Kidney (tissue), 14 donors: ENCODE measurements around the gene TMEM44. TPM values are rescaled to one million over a fixed set of nuclear protein-coding genes. Genes with fewer than 3 reads are reported as not detected.

ENCODE experiments used
- DNase-seq, 5 donors: peaks; one replicate each; pipeline ENCODE4 v3.0.0-alpha.2; 2013 to 2020
- FAIRE-seq: peaks from 2 replicates; lab custom pipeline; 2012; peaks lifted over from hg19 to GRCh38; lab: Jason Lieb, UNC
- H3K27ac ChIP-seq, 2 donors: one replicate each; pipeline ENCODE4 v1.7.0; 2013; ENCODE audit warnings: low read depth in 2 of 2, low read length in 2 of 2, inconsistent platforms in 1 of 2
- H3K27me3 ChIP-seq: one replicate; pipeline ENCODE4 v1.7.1; 2013; ENCODE audit warnings: low read length, inconsistent platforms; ENCODE audit not compliant: control insufficient read depth, insufficient read depth
- H3K36me3 ChIP-seq, 3 donors: one replicate each; pipeline versions ENCODE4 v1.7.0 to v1.7.1; 2013; ENCODE audit warnings: low read length in 3 of 3, control low read depth in 1 of 3, inconsistent platforms in 1 of 3; ENCODE audit not compliant: insufficient read depth in 3 of 3, control insufficient read depth in 2 of 3
- H3K4me1 ChIP-seq, 3 donors: one replicate each; pipeline versions ENCODE4 v1.7.0 to v1.7.1; 2013; ENCODE audit warnings: low read length in 3 of 3, inconsistent platforms in 1 of 3, low read depth in 1 of 3; ENCODE audit not compliant: control insufficient read depth in 2 of 3, insufficient read depth in 2 of 3
- H3K4me3 ChIP-seq, 3 donors: one replicate each; pipeline versions ENCODE4 v1.7.0 to v1.8.1; 2013; ENCODE audit warnings: low read length in 3 of 3, control low read depth in 1 of 3, inconsistent platforms in 1 of 3
- H3K9ac ChIP-seq, 3 donors: one replicate each; pipeline versions ENCODE4 v1.7.0 to v1.7.1; 2013; ENCODE audit warnings: low read length in 3 of 3, control low read depth in 1 of 3, inconsistent platforms in 1 of 3
- H3K9me3 ChIP-seq, 3 donors: one replicate each; pipeline versions ENCODE4 v1.7.0 to v1.7.1; 2013; ENCODE audit warnings: low read length in 3 of 3, control low read depth in 1 of 3, inconsistent platforms in 1 of 3; ENCODE audit not compliant: control insufficient read depth in 2 of 3, insufficient read depth in 1 of 3
- intact Hi-C: fragments of 100-400 bp; cut with DNase I; formaldehyde crosslinking; loops from one replicate; pipeline ENCODE4 v1.11.1; 2022
- polyA plus RNA-seq: library from polyadenylated mRNA; stranded (reverse); fragments of 350-450 nt; fragmentation: Illumina TruSeq; extraction: RNeasy Lipid Tissue Mini Kit (QIAGEN cat#74804); gene quantifications from one replicate; pipeline ENCODE4 v1.2.3, GENCODE V29; 2014; ENCODE audit warnings: low read depth, low replicate concordance; ENCODE audit not compliant: insufficient read depth
- total RNA-seq: library from RNA; stranded (reverse); fragmentation: NEBNext Ultra II Directional; extraction: Animal tissue kit (Norgen Biotek cat#: 25700); gene quantifications from one replicate; pipeline ENCODE4 v1.2.1, GENCODE V29; 2021
- TF ChIP-seq, protein P1 (sequence below): IDR thresholded peaks from 3 replicates; pipeline ENCODE4 v1.5.1; 2012; ENCODE audit warnings: mild to moderate bottlenecking, moderate library complexity, borderline replicate concordance; ENCODE audit not compliant: insufficient read depth; ENCODE audit errors: extremely low read depth
- donor health status: control.
- donor health status: control.
- donor health status: control.
- donor health status: control.
- donor health status: control.
- donor health status: DM: yes; HTN: yes; CAD: no.
- donor health status: Normal renal cell carcinoma (clear cell type).

Gene TMEM44
- total and polyA plus RNA-seq, 2 donors from 2014 or later, result 7.0 to 15.7 TPM

DNA sequence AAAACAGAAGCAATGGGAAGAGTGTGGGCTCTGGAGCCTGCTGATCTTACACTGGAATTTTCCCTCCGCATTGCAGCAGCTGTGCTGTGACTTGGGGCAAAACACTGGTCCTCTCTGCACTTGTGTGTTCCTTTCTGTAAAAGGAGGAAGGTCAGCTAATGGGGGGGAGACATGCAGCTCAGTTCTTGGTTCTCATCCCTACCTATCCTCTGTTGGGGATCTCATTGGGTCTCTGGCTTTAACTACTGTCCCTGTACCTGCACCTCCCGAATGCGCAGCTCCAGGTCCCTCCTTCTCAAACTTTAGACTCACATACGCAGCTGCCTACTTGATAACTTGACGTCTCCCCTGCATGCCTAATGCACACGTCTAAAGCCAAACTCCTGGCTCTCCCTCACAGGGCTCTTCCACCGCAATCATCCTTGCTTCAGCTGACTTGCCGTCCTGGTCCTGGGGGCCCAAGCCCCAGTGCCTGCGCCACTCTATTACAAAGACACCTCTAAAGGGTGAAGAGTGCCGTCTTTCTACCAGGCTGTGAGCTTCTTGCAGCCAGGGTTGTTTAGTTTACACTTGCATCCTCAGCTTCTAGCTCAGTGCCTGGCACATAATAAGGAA lies 5.9 kb upstream of the TMEM44 start:
- no peak overlapping the region for H3K4me3 ChIP-seq
- DNase-seq (no peak), FAIRE-seq (no peak)
- TF ChIP-seq, protein P1, sequence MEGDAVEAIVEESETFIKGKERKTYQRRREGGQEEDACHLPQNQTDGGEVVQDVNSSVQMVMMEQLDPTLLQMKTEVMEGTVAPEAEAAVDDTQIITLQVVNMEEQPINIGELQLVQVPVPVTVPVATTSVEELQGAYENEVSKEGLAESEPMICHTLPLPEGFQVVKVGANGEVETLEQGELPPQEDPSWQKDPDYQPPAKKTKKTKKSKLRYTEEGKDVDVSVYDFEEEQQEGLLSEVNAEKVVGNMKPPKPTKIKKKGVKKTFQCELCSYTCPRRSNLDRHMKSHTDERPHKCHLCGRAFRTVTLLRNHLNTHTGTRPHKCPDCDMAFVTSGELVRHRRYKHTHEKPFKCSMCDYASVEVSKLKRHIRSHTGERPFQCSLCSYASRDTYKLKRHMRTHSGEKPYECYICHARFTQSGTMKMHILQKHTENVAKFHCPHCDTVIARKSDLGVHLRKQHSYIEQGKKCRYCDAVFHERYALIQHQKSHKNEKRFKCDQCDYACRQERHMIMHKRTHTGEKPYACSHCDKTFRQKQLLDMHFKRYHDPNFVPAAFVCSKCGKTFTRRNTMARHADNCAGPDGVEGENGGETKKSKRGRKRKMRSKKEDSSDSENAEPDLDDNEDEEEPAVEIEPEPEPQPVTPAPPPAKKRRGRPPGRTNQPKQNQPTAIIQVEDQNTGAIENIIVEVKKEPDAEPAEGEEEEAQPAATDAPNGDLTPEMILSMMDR, result no peak
- peaks cover 3 to 5% (median 4%) of the 10 kb centered on the region in 3 donors for H3K36me3 ChIP-seq
- no peaks in the 10 kb centered on the region for H3K27me3 ChIP-seq
- no peaks in the 10 kb centered on the region for H3K4me1 ChIP-seq
- intact Hi-C loops, result no loop called here
- no peak overlapping the region for H3K27ac ChIP-seq
- H3K9ac ChIP-seq, result no peak overlapping the region
- no peaks in the 10 kb centered on the region for H3K9me3 ChIP-seq

DNA sequence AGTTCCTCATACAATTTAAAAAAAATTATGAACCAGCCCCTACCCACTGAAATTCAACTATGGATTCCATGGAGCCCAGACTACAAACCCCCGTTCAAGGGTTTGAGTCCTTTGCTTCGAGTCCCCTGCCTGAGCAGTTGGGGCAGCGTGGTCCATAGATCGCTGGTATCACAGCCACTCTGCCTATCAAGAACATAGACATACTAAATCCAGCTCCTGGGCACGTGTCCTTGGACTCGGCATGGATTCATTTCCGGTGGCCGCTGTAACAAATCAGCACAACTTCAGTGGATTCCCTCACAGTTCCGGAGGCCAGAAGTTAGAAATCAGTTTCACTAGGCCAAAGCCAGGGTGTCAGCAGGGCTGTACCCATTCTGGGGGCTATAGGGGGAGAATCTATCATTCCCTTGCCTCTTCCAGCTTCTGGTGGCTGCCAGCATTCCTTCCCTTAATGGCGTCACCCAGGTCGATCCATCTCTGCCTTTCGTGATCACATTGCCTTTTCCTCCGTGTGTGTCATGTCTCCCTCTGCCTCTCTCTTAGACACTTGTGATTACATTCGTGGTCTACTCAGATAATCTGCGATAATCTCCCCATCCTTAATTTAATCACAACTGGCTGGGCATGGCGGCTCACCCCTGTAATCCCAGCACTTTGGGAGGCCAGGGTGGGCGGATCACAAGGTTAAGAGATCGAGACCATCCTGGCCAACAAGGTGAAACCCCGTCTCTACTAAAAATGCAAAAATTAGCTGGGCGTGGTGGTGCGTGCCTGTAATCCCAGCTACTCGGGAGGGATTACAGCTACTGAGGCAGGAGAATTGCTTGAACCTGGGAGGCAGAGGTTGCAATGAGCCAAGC lies 4.6 kb upstream of the TMEM44 start:
- TF ChIP-seq, protein P1, result no peak
- Histone ChIP-seq H3K9me3 (no peaks in the 10 kb centered on the region), H3K27ac (no peak overlapping the region), H3K4me1 (peaks cover 0 to 3% (median 0%) of the 10 kb centered on the region in 3 donors), H3K27me3 (no peaks in the 10 kb centered on the region), H3K4me3 (no peak overlapping the region), H3K36me3 (peaks cover 3 to 5% (median 4%) of the 10 kb centered on the region in 3 donors), H3K9ac (no peak overlapping the region)
- no peak for DNase-seq
- FAIRE-seq, result no peak
- intact Hi-C loops, result no loop called here

DNA sequence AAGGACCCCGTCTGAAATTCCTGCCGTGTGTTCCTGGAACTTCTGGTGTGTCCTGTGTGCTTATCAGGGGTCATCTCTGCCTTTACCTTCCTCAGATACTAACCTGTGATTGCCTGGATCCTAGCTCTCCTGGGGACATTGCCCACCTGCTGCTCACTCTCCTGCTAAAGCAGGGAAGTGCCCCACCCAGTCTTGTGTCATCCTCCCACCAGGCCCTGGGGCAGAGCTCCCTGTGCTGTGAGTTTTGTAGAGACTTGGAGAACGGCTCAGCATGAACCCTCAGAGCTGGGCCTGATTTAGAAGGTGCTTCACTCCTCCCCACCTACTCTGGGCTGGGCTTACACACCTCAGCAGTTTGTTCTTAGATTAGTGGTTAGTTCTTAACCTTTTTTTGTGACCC lies 3.8 kb upstream of the TMEM44 start:
- H3K27ac ChIP-seq, result no peak overlapping the region
- no peaks in the 10 kb centered on the region for H3K27me3 ChIP-seq
- DNase-seq (no peak), FAIRE-seq (no peak)
- H3K4me1 ChIP-seq, result peaks cover 0 to 3% (median 0%) of the 10 kb centered on the region in 3 donors
- no peak overlapping the region for H3K9ac ChIP-seq
- no peaks in the 10 kb centered on the region for H3K9me3 ChIP-seq
- TF ChIP-seq, protein P1, result no peak
- intact Hi-C loops, result no loop called here
- H3K4me3 ChIP-seq, result no peak overlapping the region
- H3K36me3 ChIP-seq, result peaks cover 3 to 4% (median 3%) of the 10 kb centered on the region in 3 donors
